Osteoblast (primary cell): ENCODE results near the gene NUAK2. TPM values are rescaled to one million over a fixed set of nuclear protein-coding genes. Genes with fewer than 3 reads are reported as not detected.

ENCODE experiments used
- DNase-seq: peaks from one replicate; pipeline ENCODE4 v3.0.0; 2011; ENCODE audit warnings: low spot score, mixed read lengths; ENCODE audit not compliant: insufficient read length; ENCODE audit errors: missing footprints
- H2AFZ ChIP-seq: 2 replicates; pipeline ENCODE4 v1.6.0; 2011; ENCODE audit warnings: mild to moderate bottlenecking, low read length
- H3K27ac ChIP-seq: 2 replicates; pipeline ENCODE4 v1.5.1; 2011; ENCODE audit warnings: mild to moderate bottlenecking, low read depth, low read length, moderate library complexity
- H3K27me3 ChIP-seq: 2 replicates; pipeline ENCODE4 v1.6.0; 2012; ENCODE audit warnings: mild to moderate bottlenecking, control low read depth, inconsistent platforms, low read length, moderate library complexity; ENCODE audit not compliant: insufficient read depth
- H3K36me3 ChIP-seq: 2 replicates; pipeline ENCODE4 v1.5.1; 2011; ENCODE audit warnings: mild to moderate bottlenecking, low read length, control low read depth, moderate library complexity; ENCODE audit not compliant: insufficient read depth
- H3K4me1 ChIP-seq: 2 replicates; pipeline ENCODE4 v1.5.1; 2011; ENCODE audit warnings: mild to moderate bottlenecking, low read length, control low read depth, moderate library complexity; ENCODE audit not compliant: insufficient read depth
- H3K4me2 ChIP-seq: 2 replicates; pipeline ENCODE4 v1.6.0; 2011; ENCODE audit warnings: mild to moderate bottlenecking, low read length; ENCODE audit not compliant: insufficient read depth
- H3K4me3 ChIP-seq: fragments of 200-600 bp; sonication (generic); 3 replicates; pipeline ENCODE4 v1.5.1; 2012; ENCODE audit warnings: mild to moderate bottlenecking, low read length, inconsistent platforms; ENCODE audit not compliant: insufficient read depth
- H3K79me2 ChIP-seq: 2 replicates; pipeline ENCODE4 v1.6.0; 2012; ENCODE audit warnings: mild to moderate bottlenecking, low read length, control low read depth, inconsistent platforms; ENCODE audit not compliant: insufficient read depth
- H3K9me3 ChIP-seq: 2 replicates; pipeline ENCODE4 v1.5.1; 2011; ENCODE audit warnings: low read depth, low read length, control low read depth
- H4K20me1 ChIP-seq: 2 replicates; pipeline ENCODE4 v1.6.0; 2012; ENCODE audit warnings: mild to moderate bottlenecking, low read length, control low read depth; ENCODE audit not compliant: insufficient read depth
- total RNA-seq: library from RNA; depleted of rRNA; stranded (reverse); fragments of >200 nt; gene quantifications from 2 replicates; pipeline ENCODE4 v1.2.3, GENCODE V29; 2012
- TF ChIP-seq, protein P1 (sequence below): IDR thresholded peaks from 2 replicates; pipeline ENCODE4 v1.5.1; 2011; ENCODE audit warnings: mild to moderate bottlenecking, low read depth, low read length, moderate library complexity; ENCODE audit errors: extremely low read depth

The NUAK2 gene
- total RNA-seq, 1 donor: 3.6 TPM

GRCh38 chr1:205337481-205337880 is 15.9 kb upstream of the NUAK2 start:
- TF ChIP-seq, protein P1, sequence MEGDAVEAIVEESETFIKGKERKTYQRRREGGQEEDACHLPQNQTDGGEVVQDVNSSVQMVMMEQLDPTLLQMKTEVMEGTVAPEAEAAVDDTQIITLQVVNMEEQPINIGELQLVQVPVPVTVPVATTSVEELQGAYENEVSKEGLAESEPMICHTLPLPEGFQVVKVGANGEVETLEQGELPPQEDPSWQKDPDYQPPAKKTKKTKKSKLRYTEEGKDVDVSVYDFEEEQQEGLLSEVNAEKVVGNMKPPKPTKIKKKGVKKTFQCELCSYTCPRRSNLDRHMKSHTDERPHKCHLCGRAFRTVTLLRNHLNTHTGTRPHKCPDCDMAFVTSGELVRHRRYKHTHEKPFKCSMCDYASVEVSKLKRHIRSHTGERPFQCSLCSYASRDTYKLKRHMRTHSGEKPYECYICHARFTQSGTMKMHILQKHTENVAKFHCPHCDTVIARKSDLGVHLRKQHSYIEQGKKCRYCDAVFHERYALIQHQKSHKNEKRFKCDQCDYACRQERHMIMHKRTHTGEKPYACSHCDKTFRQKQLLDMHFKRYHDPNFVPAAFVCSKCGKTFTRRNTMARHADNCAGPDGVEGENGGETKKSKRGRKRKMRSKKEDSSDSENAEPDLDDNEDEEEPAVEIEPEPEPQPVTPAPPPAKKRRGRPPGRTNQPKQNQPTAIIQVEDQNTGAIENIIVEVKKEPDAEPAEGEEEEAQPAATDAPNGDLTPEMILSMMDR: no peak
- H2AFZ ChIP-seq: no peak overlapping the region
- no peak overlapping the region for H3K27ac ChIP-seq
- no peaks in the 10 kb centered on the region for H3K79me2 ChIP-seq
- H3K4me3 ChIP-seq: no peak overlapping the region
- no peaks in the 10 kb centered on the region for H3K9me3 ChIP-seq
- no peaks in the 10 kb centered on the region for H3K4me1 ChIP-seq
- peaks cover 41% of the 10 kb centered on the region for H3K27me3 ChIP-seq
- no peak overlapping the region for H3K4me2 ChIP-seq
- no peaks in the 10 kb centered on the region for H4K20me1 ChIP-seq
- no peaks in the 10 kb centered on the region for H3K36me3 ChIP-seq
- no peak for DNase-seq

- peaks cover 37% of the 10 kb centered on the region for H3K27me3 ChIP-seq
- H2AFZ ChIP-seq: no peak overlapping the region
- H4K20me1 ChIP-seq: no peaks in the 10 kb centered on the region
- H3K27ac ChIP-seq: no peak overlapping the region
- no peak overlapping the region for H3K4me2 ChIP-seq
- no peaks in the 10 kb centered on the region for H3K79me2 ChIP-seq
- no peaks in the 10 kb centered on the region for H3K4me1 ChIP-seq
- H3K4me3 ChIP-seq: no peak overlapping the region
- no peaks in the 10 kb centered on the region for H3K9me3 ChIP-seq
- DNase-seq: peak; percentile 97
- TF ChIP-seq, protein P1: peak; percentile 99
- H3K36me3 ChIP-seq: no peaks in the 10 kb centered on the region
Observed at GRCh38 chr1:205335692-205336091, 14.1 kb upstream of the NUAK2 start.

DNA sequence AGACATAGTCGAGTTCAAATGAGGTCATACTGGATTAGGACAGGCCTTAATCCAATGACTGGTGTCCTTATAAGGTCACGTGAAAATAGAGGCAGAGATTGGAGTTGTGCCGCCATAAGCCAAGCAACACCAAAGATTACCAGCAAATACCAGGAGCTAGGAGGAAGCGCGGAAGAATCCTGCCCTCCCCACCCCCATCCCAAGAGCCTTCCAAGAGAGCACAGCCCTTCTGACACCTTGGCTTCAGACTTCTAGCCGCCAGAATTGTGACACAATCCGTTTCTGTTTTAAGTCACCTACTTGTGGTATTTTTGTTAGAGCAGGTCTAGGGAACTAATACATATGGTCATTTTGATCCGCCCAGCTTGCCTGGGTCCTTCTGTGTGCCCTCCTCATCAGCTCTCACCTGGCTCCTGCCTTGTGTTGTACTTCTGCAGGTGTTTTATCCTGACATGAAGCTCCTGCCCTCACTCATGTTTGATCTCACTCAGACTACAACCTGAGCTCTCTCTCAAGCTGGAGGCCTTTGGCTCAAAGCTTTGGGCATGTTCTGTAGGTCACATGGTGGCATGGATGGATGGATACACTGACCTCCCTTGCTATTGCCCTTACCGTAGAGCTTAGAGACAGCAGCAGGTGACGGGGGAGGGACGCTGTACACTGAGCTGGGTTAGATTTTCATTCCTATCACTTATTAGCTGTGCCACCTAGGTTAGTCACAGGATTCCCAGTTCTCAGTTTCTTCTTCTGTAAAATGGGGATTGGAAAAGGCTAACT is 10.7 kb upstream of the NUAK2 start:
- Histone ChIP-seq H2AFZ (no peak overlapping the region), H4K20me1 (no peaks in the 10 kb centered on the region), H3K36me3 (no peaks in the 10 kb centered on the region), H3K4me2 (no peak overlapping the region), H3K9me3 (no peaks in the 10 kb centered on the region), H3K27me3 (peaks cover 47% of the 10 kb centered on the region), H3K79me2 (no peaks in the 10 kb centered on the region), H3K4me3 (no peak overlapping the region), H3K27ac (no peak overlapping the region), H3K4me1 (no peaks in the 10 kb centered on the region)
- DNase-seq: no peak
- TF ChIP-seq, protein P1: no peak

DNA sequence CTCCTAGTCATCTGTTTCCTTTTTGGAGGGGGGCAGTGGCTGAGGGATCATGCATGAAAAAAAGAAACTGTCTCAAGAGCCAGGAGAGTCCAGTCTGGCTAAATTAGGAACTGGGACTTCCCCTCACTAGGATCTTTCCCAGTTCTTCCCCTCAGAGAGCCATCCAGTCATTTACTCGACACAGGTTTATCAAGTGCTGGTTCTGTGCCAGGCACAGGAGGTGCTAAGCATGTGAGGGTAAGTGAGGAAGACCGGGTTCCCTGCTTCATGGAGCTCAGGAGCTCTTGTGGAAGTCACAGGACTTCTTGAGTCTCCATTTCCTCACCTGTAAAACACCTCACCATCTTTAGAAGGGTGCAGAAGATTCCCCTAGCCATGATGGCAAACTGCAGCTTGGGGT is 8.6 kb upstream of the NUAK2 start:
- TF ChIP-seq, protein P1: no peak
- Histone ChIP-seq H3K27me3 (peaks cover 38% of the 10 kb centered on the region), H3K4me3 (no peak overlapping the region), H3K79me2 (no peaks in the 10 kb centered on the region), H3K4me2 (no peak overlapping the region), H3K36me3 (no peaks in the 10 kb centered on the region), H2AFZ (no peak overlapping the region), H3K4me1 (peaks cover 2% of the 10 kb centered on the region), H4K20me1 (no peaks in the 10 kb centered on the region), H3K9me3 (no peaks in the 10 kb centered on the region), H3K27ac (no peak overlapping the region)
- DNase-seq: no peak
